SK-N-MC (cell line): Measurements from ENCODE around the gene NUP133.

Experiments used
- EZH2 ChIP-seq: fragments of 200-600 bp; sonication (generic); IDR thresholded peaks from one replicate; pipeline ENCODE4 v1.6.1; 2017; ENCODE audit warnings: antibody characterized with exemption
- FOXP2 ChIP-seq: optimal IDR thresholded peaks from 2 replicates; pipeline ENCODE3; 2011; ENCODE audit warnings: mild to moderate bottlenecking, moderate library complexity; ENCODE audit not compliant: insufficient read depth; ENCODE audit errors: extremely low read length, control extremely low read depth
- POLR2AphosphoS5 ChIP-seq: IDR thresholded peaks from 2 replicates; pipeline ENCODE4 v1.6.1; 2012; ENCODE audit warnings: mild to moderate bottlenecking, low read depth, low read length, borderline replicate concordance

- TF ChIP-seq POLR2AphosphoS5 (no peak), EZH2 (no peak), FOXP2 (no peak)
These were observed 55.0 kb downstream of the NUP133 start for GRCh38 chr1:229452956-229453801.
